GM18498 (cell line): ENCODE results near the gene BCL11B.

Experiments used
- ATAC-seq: cut with Tn5 transposase; IDR thresholded peaks from one replicate; pipeline ENCODE4 v1.9.1; 2021; ENCODE audit warnings: mild to moderate bottlenecking, moderate library complexity; ENCODE audit not compliant: unreplicated experiment

The BCL11B gene

GRCh38 chr14:99123208-99123870 is 148.7 kb downstream of the BCL11B start:
- ATAC-seq: no peak

- ATAC-seq: no peak
Measured at GRCh38 chr14:99122521-99123125, 149.4 kb downstream of the BCL11B start.

DNA sequence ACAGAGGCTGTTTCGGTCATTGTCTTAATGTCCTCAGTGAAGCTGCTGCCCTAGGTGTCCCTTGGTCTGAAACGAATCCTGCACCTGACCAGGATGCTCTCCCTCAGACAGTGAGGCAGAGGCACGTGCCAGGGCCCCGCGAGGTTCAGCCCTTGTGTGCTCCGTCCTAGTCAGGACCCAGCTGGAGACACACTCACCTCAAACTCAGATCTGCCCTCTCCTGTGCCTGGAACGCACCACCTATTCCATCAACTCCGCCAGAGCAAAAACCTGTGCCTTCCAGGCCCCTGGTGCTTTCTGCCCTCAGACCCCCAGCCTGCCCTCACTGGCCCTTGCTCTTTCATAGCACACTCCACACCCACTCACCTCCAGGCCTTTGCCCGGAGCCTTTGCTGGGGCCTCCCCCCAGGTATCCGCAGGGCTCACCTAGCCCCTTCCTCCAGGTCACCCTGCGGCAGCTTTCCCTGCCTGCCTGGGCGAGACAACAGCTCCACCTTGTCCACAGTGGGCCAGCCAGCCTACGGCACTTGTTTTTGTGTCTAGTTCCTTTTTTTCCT is 150.6 kb downstream of the BCL11B start:
- ATAC-seq: no peak

- ATAC-seq: no peak
Measured at GRCh38 chr14:99120526-99121318, 151.3 kb downstream of the BCL11B start.

- no peak for ATAC-seq
Measured at GRCh38 chr14:99119554-99120525, 152.2 kb downstream of the BCL11B start.
